ENCODE data around the gene PLEKHH3.
A peak's percentile ranks its signal among the peaks of the same experiment; 100 is the strongest.

PLEKHH3 gene

GRCh38 chr17:42676424-42677011 is at the start of gene PLEKHH3:
PLEKHH3 (minus strand) TSS chr17:42676994; CDS start chr17:42676563, 431 bp downstream.
- Histone ChIP-seq H3K36me3 (ENCODE audit: low read depth) (peaks cover 29% of the 10 kb centered on the region), H3K9me3 (ENCODE audit: severe bottlenecking) (no peaks in the 10 kb centered on the region), H3K4me3 (ENCODE audit: severe bottlenecking) (peak within 1 kb of the TSS; percentile 81), H3K27ac (ENCODE audit: poor library complexity, severe bottlenecking) (peak within 1 kb of the TSS; percentile 94), H3K27me3 (ENCODE audit: insufficient read depth, poor library complexity, severe bottlenecking) (no peaks in the 10 kb centered on the region), H3K4me1 (ENCODE audit: insufficient read depth, poor library complexity, severe bottlenecking) (peaks cover 32% of the 10 kb centered on the region)
- TF ChIP-seq CTCF (IDR thresholded peaks at IDR 0.05; ENCODE audit: poor library complexity, severe bottlenecking) = peak; percentile 2
- no peak for DNase-seq (ENCODE audit: low spot score)
- ATAC-seq (ENCODE audit: low read depth) = no peak

GRCh38 chr17:42725143-42725542 is 48.3 kb upstream of the PLEKHH3 start:
- no peaks in the 10 kb centered on the region for H3K4me1 ChIP-seq (ENCODE audit: insufficient read depth, poor library complexity, severe bottlenecking)
- H3K27ac ChIP-seq (ENCODE audit: poor library complexity, severe bottlenecking) = no peak overlapping the region
- DNase-seq (ENCODE audit: low spot score) (no peak), ATAC-seq (ENCODE audit: low read depth) (no peak)
- H3K36me3 ChIP-seq (ENCODE audit: low read depth) = peaks cover 62% of the 10 kb centered on the region
- H3K9me3 ChIP-seq (ENCODE audit: severe bottlenecking) = no peaks in the 10 kb centered on the region
- no peak for TF ChIP-seq CTCF (IDR thresholded peaks at IDR 0.05; ENCODE audit: poor library complexity, severe bottlenecking)
- no peak overlapping the region for H3K4me3 ChIP-seq (ENCODE audit: severe bottlenecking)
- H3K27me3 ChIP-seq (ENCODE audit: insufficient read depth, poor library complexity, severe bottlenecking) = no peaks in the 10 kb centered on the region

- DNase-seq (ENCODE audit: low spot score) (no peak), ATAC-seq (ENCODE audit: low read depth) (no peak)
- no peak for TF ChIP-seq CTCF (IDR thresholded peaks at IDR 0.05; ENCODE audit: poor library complexity, severe bottlenecking)
- no peak overlapping the region for H3K27ac ChIP-seq (ENCODE audit: poor library complexity, severe bottlenecking)
- peaks cover 70% of the 10 kb centered on the region for H3K36me3 ChIP-seq (ENCODE audit: low read depth)
- no peak overlapping the region for H3K4me3 ChIP-seq (ENCODE audit: severe bottlenecking)
- H3K27me3 ChIP-seq (ENCODE audit: insufficient read depth, poor library complexity, severe bottlenecking) = no peaks in the 10 kb centered on the region
- no peaks in the 10 kb centered on the region for H3K9me3 ChIP-seq (ENCODE audit: severe bottlenecking)
- H3K4me1 ChIP-seq (ENCODE audit: insufficient read depth, poor library complexity, severe bottlenecking) = no peaks in the 10 kb centered on the region
These were observed 46.8 kb upstream of the PLEKHH3 start for GRCh38 chr17:42723636-42724035.

GRCh38 chr17:42720996-42721583 is 44.3 kb upstream of the PLEKHH3 start:
- ATAC-seq (ENCODE audit: low read depth) = peak; percentile 71

More at GRCh38 chr17:42720996-42721583, 44.3 kb upstream of the PLEKHH3 start:
- no peaks in the 10 kb centered on the region for H3K4me1 ChIP-seq (ENCODE audit: insufficient read depth, poor library complexity, severe bottlenecking)
- no peaks in the 10 kb centered on the region for H3K27me3 ChIP-seq (ENCODE audit: insufficient read depth, poor library complexity, severe bottlenecking)
- DNase-seq (ENCODE audit: low spot score) = no peak
- peak; percentile 75 for TF ChIP-seq CTCF (IDR thresholded peaks at IDR 0.05; ENCODE audit: poor library complexity, severe bottlenecking)
- no peak overlapping the region for H3K27ac ChIP-seq (ENCODE audit: poor library complexity, severe bottlenecking)
- H3K9me3 ChIP-seq (ENCODE audit: severe bottlenecking) = no peaks in the 10 kb centered on the region
- H3K36me3 ChIP-seq (ENCODE audit: low read depth) = peaks cover 77% of the 10 kb centered on the region
- no peak overlapping the region for H3K4me3 ChIP-seq (ENCODE audit: severe bottlenecking)
